Activated CD4-positive, CD25-positive, alpha-beta regulatory T cell treated with anti-CD3 and anti-CD28 coated beads, Interleukin-2, amount 50 U/mL, for 24 hours (primary cell): ENCODE data around the gene ZFAND5.

Source experiments
- ATAC-seq, 2 donors: fragments of 150-1000 bp; cut with Tn5 transposase; one replicate each; pipeline ENCODE4 v1.10.0; 2021; ENCODE audit warnings: mild to moderate bottlenecking in 1 of 2, moderate library complexity in 1 of 2

The ZFAND5 gene

DNA sequence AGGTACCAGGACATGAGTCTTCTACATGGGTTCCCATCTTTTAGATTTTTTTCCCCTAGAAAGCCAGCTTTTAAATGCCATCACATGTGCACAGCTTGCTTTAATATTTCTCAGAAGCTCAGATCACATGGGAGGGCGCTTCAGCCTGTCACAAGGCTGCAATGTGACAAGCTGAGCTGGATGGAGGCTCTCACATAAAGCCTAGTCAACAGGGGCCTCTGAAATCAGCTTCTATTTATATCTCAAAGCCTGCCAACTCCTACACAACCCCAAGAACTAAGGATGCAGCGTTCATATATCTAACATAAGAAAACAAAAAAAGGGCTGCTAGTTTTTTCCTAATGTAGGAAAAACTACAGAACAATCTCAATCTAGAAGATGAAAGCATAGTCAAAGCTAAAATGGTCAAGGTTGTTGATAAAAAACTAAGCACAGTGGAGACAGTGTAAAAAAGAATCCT, 2.3 kb downstream of the ZFAND5 start:
- peak; percentile 39 to 40 for ATAC-seq

DNA sequence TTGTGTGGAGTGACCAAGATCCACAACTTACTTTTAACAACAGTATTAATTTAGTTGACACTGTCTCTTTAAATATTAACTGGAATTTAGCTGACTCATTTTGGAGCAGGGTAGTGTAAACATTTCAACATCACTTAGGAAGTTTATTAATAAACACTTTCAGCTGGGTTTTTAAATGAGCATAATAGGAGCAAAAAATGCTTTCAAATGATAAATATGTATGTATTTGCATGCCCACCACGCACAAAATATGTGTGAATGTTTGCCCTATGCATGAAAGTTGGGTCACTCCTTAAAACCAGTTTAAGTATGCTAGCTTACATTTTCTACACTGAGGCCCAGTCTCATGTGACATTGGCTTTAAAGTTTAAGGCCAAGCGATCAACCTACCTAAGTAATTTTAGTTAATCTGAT, 2.9 kb downstream of the ZFAND5 start:
- ATAC-seq: no peak

DNA sequence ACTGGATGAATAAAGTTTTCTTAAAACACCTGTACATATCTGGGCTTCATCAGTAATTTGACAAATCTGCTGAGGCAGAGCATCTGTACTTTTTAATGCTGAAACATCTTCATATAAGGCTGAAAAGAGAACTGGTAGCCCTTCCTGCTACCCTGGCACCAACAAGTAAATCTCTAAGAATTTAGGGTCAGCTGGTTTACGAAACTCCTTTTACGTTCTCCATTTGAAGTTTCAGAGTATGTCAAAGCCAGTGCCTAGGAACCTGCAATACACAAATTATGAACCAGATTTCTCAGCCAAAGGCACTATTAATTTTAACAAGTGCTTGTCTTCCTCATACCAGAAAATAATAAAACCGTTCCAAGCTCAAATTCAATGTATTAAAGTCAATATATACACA, 3.8 kb downstream of the ZFAND5 start:
- no peak for ATAC-seq

DNA sequence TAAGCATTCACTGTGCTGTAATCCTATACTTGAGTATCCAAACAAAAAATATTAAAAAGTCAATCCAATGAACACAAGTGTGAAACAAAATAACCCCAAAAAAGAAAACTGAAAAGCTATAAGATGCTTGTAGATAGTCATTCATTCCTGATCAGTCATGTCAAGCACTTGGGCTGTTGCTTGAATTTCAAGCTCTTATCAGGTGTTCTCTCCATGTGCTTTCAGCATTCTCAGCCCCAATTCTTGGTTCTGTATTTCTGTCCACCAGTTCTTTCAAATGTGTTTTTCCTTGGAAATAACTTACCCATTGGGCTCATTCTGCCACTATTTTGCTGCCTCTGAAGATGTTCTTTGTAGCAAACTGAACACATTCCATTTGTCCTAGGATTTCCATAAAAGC, 4.7 kb downstream of the ZFAND5 start:
- no peak for ATAC-seq

DNA sequence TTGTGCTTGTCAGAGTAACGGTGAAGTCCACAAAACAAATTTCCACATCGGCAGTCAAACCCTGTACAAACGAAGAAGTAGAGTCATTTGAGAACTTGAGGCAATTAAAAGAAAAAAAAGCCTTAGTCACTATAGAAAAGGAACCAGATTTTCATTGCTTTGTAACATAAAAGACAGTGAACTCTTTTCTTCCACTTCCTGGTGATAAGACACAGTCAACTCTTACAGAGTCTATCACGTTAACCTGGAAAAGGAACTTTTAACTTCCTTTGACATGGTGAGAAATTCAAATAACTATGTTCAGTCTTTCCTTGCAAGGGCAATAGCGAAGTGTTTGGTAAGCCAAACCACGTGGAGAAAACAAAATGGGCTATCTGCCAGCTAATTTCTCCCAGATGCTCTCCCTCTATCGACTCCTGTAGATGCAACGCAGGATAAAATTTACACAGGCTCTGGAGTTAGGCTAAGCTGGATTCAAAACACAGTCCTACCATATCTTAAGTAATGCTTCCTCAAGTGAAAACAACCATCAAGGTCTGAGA, 8.9 kb downstream of the ZFAND5 start:
- ATAC-seq: no peak

DNA sequence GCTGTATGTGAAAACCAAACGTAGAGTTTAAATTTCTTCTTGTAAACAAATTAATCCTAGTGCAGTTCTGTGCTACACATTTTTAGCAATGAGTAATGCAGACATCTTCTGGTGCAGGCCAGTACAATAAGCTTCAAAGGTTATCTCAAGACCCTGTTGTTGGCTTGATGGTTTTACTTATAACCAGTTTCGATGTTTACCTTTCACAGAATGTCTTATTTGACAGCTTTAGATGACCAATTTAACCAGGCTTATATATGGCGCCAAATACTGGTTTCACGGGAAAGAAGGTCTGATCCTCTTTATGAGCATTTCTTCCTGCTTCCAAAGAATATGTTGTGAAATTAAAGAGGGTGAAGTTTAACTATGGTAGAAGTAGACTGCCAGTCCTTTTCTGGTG, 9.9 kb downstream of the ZFAND5 start:
- ATAC-seq: no peak

DNA sequence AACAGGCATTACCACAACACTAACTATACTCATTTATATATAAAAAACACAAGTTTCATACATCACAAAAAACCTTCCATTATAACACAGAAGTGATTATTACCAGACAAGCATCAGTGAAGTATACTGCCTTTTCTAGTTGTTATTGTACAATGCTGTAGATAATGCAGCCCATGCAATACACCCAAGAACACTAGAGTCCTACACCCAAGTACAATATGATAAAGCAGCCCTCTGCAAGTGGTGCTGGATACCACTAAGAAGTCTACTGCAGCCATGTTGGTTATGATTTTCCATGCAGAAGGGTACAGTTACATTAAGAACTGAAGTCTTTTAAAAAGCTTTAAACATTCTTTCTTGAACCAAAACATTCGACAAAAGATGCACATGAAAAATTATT, 10.3 kb downstream of the ZFAND5 start:
- no peak for ATAC-seq

DNA sequence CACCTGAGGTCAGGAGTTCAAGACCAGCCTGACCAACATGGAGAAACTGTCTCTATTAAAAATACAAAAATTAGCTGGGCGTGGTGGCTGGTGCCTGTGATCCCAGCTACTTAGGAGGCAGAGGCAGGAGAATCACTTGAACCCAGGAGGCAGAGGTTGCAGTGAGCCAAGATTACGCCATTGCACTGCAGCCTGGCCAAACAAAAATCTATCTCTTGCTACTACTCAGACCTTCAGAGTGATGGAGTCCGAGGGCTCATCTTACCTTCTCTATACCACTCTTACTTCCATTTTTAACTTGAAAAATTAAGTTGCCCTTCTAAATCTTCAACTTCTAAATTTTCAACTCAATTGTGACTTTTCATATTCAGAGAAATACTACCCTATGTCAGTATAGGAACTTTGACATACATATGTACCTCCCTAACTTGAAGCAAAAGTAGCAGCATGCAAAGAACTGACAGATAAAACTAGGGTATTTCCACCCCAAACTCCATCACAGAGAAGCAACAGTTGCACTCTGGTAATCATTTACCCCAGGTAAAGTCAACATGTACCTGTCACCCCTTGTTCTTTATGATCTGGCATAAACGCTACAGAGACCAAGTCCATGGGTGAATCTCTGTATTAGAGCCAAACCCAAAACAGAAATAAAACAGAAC, 11.4 kb downstream of the ZFAND5 start:
- ATAC-seq: no peak

DNA sequence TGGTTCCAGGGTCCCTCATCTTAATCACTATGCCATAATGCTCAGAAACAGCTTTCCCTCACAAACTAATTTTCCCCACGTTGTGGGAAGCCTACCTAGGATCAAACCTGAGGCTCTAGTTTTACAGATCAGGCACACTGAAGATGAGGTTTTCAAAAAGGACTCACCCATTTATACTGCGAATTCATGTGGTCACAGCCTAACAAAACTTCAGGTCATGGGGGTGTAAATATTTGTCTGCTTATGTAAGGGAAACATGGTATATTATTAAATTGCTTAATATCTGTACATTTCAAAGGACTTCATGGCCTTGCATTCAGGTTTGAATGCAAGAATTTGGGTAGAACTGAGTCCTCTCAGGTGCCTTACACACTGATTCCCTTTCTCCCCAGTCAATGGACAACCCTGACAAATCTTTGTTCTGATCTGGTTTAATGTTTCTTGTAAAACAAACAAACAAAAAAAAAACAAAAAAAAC, 12.1 kb downstream of the ZFAND5 start:
- no peak for ATAC-seq

DNA sequence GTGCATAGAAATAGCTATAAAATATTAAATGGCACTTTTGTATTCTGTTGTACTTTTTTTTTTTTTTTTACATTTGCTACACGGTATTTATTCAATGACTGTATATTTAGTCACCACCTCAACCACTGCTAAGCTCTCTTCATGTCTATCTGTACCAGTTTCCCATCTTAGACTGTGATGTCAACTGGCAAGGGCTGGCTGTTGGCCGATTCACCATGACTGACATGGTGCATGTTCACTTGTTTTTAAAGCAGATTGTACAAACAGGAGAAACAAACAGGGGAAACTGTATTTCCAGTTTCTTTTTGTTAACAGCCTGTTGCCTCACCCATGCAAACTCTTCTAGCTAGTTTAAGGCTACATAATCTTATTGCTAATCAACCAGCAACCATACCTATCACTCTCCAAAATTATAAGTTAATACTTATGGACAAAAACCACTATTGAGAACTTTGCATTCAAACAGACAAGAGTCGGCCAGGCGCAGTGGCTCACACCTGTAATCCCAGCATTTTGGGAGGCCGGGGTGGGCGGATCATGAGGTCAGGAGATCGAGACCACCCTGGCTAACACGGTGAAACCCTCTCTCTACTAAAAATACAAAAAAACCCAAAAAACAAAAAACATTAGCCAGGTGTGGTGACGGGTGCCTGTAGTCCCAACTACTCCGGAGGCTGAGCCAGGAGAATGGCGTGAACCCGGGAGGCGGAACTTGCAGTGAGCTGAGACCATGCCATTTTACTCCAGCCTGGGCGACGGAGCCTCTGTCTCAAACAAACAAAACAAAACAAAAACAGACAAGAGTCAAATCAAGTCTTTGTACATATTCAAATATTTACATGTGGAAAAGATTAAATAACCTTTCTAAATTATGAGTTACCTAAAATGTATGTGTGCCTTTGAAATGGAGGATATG, 13.2 kb downstream of the ZFAND5 start:
- ATAC-seq: peak; percentile 59 to 80

DNA sequence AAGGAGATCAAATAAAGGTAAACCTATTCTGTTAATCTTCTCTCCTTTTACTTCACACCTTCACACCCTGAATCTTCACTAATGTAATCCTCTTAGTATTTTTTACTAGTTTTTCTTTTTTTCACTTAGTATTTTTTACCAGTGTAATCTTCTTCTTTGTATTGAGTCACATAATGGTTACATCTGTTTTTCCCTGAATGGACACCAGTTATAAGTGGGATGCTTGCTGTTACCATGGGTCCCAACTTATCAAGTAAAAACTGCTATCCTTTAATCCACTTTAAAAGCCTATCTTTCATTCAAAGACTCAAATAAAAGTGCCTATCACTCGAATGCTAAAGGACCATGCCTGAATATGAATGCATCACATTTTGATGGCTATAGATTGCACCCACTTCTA, 15.1 kb downstream of the ZFAND5 start:
- no peak for ATAC-seq

DNA sequence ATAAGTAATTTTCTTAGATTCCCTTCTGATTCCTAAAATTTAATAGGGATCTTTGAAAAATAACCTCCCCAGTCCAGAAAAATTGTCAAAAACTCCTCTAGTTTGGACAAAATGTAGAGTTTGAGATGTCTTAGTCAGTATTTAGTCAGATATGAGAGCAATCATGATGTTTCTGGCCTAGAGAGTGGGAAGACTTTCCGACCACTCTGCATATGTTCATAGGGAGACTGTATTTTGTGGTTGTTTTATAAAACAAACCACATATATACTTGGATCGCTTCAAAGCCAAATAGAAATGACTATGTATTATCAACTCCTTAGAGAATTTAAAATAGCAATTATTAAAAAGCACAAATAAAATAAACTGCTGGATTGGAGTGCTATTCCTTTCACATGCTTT, 15.8 kb downstream of the ZFAND5 start:
- no peak for ATAC-seq

DNA sequence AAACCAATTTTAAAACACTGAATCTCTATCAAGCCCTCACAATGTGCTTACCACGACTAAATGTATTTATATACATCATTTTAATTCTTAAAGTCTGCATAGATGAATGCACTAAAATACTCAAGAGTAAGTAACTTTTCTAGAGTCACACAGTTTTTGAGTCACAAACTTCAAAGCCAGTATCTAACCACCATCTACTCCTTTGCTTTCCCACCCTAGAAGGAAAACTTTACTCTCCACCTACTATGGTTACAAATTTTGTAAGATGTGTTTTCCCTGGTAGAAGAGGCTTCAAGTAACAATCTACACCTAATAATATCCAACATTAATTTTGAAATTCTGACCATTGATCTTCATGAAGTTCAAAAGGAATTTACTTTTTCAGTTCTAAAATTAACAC, 18.7 kb downstream of the ZFAND5 start:
- ATAC-seq: no peak

DNA sequence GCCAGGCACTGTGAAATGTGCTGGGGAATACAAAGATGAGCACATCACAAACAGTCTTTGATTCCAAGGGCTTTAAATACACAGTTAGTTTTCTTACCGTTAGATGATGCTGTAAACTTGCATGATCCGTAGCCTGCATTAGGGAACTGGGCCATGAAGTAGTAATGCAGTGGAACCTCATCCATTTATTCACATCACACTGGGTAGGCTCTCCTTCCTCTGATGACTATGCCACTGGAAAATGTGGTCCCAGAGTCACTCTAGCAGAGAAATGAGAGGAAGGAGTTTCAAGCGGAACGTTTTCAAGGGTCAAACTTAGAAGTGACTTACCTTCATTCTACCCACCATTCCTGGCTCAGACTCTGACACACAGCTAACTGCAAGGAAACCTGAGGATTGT, 26.4 kb downstream of the ZFAND5 start:
- ATAC-seq: no peak

DNA sequence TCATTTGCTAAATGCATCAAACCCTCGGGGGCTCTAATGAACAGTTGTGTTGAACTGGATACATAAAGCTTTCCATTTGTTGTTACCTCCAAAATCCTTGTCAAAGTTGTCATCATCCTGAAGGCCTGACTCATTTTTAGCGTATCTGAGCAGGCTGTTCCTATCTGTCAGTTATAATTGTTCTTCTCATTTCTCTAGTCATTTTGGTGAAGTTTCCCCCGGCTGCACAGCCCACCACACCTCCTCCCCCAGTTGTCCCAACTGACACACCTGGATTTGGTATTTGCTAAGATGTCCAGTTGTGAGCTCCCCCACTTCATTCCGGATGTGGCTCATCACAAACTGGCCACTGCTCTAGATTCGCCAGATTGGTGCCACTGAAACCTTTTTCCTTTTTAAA, 27.7 kb downstream of the ZFAND5 start:
- ATAC-seq: no peak

DNA sequence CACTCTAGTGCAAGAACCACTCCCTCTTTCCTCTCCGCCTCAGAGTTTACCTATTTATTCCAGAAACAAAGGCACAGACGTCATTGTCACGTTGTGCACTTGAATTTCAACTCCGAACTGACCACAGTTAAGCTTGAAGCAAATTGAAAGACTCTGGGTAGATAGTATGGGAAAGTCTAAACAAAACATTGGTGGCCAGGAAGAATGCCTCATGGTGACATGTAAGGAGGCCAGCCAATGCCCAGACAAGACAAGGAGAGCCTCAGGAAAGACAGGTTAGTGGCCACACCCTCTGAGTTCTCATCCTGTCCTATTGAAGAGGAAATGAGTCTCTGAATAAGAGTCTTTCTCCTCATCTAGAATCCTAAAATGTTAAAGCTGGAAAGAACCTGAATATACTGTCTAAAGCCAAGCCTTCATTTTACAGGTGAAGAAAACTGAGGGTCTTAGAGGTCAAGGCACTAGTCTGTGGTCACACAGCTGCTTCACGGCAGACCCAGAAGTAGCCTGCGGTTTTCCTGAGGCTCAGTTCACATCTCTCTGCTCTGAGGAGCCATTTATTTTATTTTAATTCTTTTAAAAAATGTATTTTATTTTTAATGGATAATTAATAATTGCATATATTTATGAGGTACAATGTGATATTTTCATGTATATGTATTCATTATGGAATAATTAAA, 30.2 kb downstream of the ZFAND5 start:
- ATAC-seq: no peak

DNA sequence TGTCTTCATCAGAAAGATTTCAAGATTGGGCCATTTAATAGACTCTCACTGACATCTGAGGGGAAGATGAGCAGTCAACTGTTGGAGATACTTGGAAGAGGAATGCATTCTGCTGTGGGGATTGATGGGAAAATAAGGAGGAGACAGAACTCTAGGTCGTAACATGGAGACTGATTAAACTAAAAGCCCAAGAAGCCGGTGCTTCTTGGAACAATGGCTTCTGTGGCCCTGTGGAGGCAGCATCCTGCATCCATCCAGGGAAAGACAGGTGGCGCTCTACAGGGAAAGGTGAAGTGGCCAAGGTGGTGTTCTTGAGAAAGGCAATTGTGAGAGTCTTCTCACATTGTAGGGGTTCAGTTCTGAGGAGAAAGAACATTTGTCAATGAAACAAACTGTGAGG, 31.3 kb downstream of the ZFAND5 start:
- ATAC-seq: no peak

DNA sequence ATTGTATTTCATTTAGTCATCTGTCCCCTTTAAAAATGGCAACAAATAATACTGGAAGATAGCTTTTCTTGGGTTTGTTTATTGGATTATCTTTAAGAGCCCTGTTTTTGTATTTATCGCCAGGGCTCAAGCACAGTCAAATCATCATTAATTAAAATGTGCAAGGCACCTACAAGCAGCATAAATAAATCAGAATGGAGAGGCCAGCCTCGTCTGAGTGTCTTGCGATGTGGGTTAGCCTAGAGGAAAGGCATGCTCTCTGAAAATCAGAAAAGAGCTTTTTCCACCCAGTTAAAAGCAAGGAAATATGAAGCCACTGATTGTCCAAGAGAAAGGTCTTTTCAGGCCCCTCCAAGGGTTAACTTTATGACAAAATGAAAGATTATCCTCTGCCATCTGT, 31.8 kb downstream of the ZFAND5 start:
- no peak for ATAC-seq

DNA sequence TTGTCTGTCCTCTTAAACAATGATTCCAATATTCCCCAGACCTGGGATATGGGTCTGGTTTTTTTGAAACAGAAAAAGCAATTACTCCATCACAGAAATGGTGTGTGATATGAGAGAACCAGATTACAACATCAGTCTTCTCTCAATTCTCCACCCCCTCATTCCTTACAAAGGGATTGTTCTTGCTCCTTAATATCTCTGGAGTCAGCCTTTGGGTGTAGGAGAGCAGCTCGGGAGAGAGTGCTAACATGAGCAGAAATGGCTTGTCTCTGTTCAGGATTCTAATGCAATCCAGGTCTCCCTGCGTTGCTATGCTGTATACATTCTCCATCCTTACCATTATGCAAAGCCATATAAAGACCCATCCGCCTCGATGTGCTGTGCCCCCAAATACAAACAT, 32.7 kb downstream of the ZFAND5 start:
- no peak for ATAC-seq

DNA sequence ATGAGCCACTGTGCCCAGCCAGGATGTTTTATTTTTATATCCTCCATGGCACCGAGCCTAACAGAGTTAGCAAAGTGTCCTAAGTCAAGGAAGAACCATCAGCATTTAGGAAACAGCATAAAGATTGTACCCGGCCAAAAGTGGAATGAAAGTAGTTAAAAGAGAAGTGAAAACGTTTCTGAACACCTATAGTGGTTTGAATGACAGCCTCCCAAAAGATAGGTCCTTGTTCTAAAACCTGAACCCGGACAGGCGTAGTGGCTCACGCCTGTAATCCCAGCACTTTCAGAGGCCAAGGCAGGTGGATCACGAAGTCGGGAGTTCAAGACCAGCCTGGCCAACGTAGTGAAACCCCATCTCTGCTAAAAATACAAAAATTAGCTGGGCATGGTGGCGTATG, 37.4 kb downstream of the ZFAND5 start:
- ATAC-seq: no peak

DNA sequence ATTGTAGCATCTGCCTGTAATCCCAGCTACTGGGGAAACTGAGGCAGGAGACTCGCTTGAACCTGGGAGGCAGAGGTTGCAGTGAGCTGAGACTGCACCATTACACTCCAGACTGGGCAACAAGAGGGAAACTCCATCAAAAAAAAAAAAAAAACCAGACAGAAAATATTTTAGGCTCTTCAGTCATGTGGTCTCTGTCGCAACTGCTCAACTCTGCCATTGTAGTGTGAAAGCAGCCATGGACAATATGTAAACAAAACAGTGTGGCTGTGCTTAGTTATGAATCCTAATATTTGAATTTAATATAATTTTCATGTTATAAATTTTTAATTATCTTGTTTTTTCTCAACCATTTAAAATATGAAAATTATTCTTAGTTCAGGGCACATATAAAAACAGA, 38.4 kb downstream of the ZFAND5 start:
- no peak for ATAC-seq

DNA sequence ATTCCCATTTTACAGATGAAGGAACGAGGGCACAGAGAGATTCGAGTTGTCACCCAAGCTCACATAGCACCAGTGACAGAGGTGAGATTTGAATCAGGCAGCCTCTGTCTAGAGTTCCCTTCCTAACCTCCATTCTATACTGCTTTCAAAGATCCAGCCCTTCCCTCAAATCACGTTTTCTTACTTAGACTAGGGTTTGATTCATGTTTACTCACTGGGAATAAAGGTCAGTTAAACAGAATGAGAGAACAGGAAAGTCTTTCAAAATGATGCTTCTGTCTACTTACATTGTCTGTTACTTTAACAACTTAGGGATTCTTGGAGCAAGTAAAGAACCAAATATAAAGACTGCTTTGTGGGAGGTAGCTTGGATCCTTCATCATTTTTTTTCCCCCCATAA, 40.0 kb downstream of the ZFAND5 start:
- no peak for ATAC-seq

DNA sequence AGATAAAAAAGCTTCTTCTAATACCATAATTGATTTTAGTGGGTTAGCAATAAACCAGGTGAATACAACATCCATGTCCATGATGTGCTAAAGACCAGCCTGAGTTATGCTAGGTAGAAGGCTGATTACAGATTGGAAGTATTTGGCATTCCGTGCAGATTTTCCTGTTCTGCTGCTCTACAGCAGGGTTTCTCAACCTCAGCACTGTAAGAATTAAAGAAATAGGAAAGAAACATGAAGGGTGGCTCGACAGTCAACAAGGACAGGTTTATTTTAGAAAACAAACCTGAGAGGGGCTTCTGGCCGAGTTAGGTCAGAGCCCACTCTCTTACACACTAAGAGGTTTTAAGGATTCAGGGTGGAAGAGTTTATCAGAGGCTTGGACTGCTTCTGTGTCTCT, 42.3 kb downstream of the ZFAND5 start:
- no peak for ATAC-seq
